Measurements from ENCODE around the gene JOSD2. TPM values are rescaled to one million over a fixed set of nuclear protein-coding genes. Genes with fewer than 3 reads are reported as not detected.

JOSD2 gene
- total and polyA plus RNA-seq, 2 donors (not counting 1 experiment from before 2014, with no cell fraction given), result 25.0 to 32.8 TPM

DNA sequence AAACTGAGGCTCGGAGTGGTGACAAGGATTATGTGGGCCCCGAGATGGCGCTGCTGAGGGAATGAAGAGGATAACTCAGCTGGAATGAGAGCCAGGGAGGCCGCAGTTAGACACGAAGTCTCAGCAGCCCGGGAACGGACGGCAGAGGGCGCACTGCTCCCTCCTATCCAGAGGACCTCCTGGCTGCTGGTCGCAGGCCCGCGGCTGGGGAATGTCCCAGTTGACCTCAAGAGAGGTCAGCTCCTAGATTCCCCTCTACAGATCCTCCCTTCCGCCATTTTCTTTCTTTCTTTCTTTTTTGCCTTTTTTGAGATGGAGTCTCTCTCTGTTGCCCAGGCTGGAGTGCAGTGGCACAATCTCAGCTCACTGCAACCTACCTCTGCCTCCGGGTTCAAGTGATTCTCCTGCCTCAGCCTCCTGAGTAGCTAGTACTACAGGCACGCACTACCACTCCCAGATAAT, 26.8 kb upstream of the JOSD2 start:
- Histone ChIP-seq H3K27me3 (replicated peaks in 1 of 4; ENCODE audit: control extremely low read depth in 1 of 4, control insufficient read depth in 3 of 4, insufficient read depth in 4 of 4, low read length in 3 of 4) (peaks cover 0 to 8% (median 0%) of the 10 kb centered on the region in 4 experiments), H3K27ac (ENCODE audit: low read length in 2 of 2) (no peak overlapping the region), H2AFZ (ENCODE audit: insufficient read depth, low read depth, low read length, poor library complexity, severe bottlenecking) (no peak overlapping the region), H3K4me1 (ENCODE audit: control insufficient read depth in 2 of 2, insufficient read depth in 2 of 2, low read length in 2 of 2) (no peaks in the 10 kb centered on the region), H3K9me3 (ENCODE audit: control extremely low read depth in 1 of 3, control insufficient read depth in 2 of 3, insufficient read depth in 1 of 3, low read length in 2 of 3) (peaks cover 0 to 8% (median 7%) of the 10 kb centered on the region in 3 donors), H3K36me3 (replicated peaks in 1 of 2; ENCODE audit: control extremely low read depth in 1 of 2, control insufficient read depth in 1 of 2, extremely low read depth in 1 of 2, insufficient read depth in 2 of 2, low read length in 1 of 2) (no peaks in the 10 kb centered on the region), H3K9ac (ENCODE audit: low read length) (no peak overlapping the region), H3K79me2 (ENCODE audit: control insufficient read depth, insufficient read depth, low read length) (no peaks in the 10 kb centered on the region), H4K20me1 (ENCODE audit: control insufficient read depth, insufficient read depth, low read length, poor library complexity, severe bottlenecking) (no peaks in the 10 kb centered on the region), H3K4me2 (replicated peaks; ENCODE audit: low read depth, low read length, poor library complexity, severe bottlenecking) (no peak overlapping the region), H3K4me3 (ENCODE audit: control extremely low read depth in 1 of 5, extremely low read depth in 1 of 5, insufficient read depth in 1 of 5, low read depth in 2 of 5, low read length in 4 of 5) (no peak overlapping the region)
- ChIA-PET CTCF (interaction anchor here (0.6 to 4.0 kb wide), 10 partner anchors 14 to 388 kb away, joined by 3 to 17 read pairs (median 6); no protein-coding TSS in a partner anchor), POLR2A (no interaction called here)
- WGBS (ENCODE audit: insufficient coverage), result under 1% methylated on average over 12 of the region's 15 CpGs
- DNase-seq (peak; percentile 66), ATAC-seq (ENCODE audit: low read depth) (peak; percentile 36)
- intact Hi-C loops (cut with micrococcal nuclease), result loop anchor here (1.0 kb wide), 1 partner anchor 246 kb away; no protein-coding TSS in a partner anchor
- TF ChIP-seq, protein P1, sequence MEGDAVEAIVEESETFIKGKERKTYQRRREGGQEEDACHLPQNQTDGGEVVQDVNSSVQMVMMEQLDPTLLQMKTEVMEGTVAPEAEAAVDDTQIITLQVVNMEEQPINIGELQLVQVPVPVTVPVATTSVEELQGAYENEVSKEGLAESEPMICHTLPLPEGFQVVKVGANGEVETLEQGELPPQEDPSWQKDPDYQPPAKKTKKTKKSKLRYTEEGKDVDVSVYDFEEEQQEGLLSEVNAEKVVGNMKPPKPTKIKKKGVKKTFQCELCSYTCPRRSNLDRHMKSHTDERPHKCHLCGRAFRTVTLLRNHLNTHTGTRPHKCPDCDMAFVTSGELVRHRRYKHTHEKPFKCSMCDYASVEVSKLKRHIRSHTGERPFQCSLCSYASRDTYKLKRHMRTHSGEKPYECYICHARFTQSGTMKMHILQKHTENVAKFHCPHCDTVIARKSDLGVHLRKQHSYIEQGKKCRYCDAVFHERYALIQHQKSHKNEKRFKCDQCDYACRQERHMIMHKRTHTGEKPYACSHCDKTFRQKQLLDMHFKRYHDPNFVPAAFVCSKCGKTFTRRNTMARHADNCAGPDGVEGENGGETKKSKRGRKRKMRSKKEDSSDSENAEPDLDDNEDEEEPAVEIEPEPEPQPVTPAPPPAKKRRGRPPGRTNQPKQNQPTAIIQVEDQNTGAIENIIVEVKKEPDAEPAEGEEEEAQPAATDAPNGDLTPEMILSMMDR (IDR thresholded peaks at IDR 0.05), result peak; percentile 74
- TF ChIP-seq EZH2 (IDR thresholded peaks at IDR 0.05; ENCODE audit: borderline replicate concordance, insufficient read depth, low read depth, low read length, poor library complexity, severe bottlenecking), result no peak
- peaks cover 13% of the 10 kb centered on the region for H3K27me3 Mint-ChIP-seq
- no peak overlapping the region for H3K4me3 Mint-ChIP-seq
- H3K9me3 Mint-ChIP-seq (ENCODE audit: insufficient read depth), result peaks cover 7% of the 10 kb centered on the region
- no peaks in the 10 kb centered on the region for H3K4me1 Mint-ChIP-seq
- no peak overlapping the region for H3K27ac Mint-ChIP-seq

DNA sequence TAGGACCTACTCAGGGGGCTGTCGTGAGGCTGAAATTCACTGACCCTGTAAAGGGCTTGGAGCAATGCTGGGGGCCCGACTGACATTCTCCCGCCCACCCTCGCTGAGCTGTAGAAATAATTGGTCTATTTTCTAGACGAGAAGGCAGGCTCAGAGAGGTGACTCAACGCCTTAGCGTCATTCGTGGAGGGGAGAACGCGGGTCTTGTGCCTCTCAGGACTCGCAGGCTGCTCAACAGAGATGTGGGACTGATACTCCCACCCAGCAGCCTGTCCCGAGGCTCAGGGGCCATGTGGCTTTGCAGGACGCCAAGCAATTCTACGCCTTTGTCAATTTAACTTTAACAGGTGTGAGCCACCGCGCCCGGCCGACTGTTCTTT, 26.3 kb upstream of the JOSD2 start:
- Histone ChIP-seq H3K36me3 (replicated peaks in 1 of 2; ENCODE audit: control extremely low read depth in 1 of 2, control insufficient read depth in 1 of 2, extremely low read depth in 1 of 2, insufficient read depth in 2 of 2, low read length in 1 of 2) (no peaks in the 10 kb centered on the region), H3K4me3 (ENCODE audit: control extremely low read depth in 1 of 5, extremely low read depth in 1 of 5, insufficient read depth in 1 of 5, low read depth in 2 of 5, low read length in 4 of 5) (no peak overlapping the region), H3K27me3 (replicated peaks in 1 of 4; ENCODE audit: control extremely low read depth in 1 of 4, control insufficient read depth in 3 of 4, insufficient read depth in 4 of 4, low read length in 3 of 4) (peaks cover 0 to 8% (median 1%) of the 10 kb centered on the region in 4 experiments), H3K9me3 (ENCODE audit: control extremely low read depth in 1 of 3, control insufficient read depth in 2 of 3, insufficient read depth in 1 of 3, low read length in 2 of 3) (peaks cover 0 to 13% (median 12%) of the 10 kb centered on the region in 3 donors), H2AFZ (ENCODE audit: insufficient read depth, low read depth, low read length, poor library complexity, severe bottlenecking) (no peak overlapping the region), H4K20me1 (ENCODE audit: control insufficient read depth, insufficient read depth, low read length, poor library complexity, severe bottlenecking) (no peaks in the 10 kb centered on the region), H3K4me1 (ENCODE audit: control insufficient read depth in 2 of 2, insufficient read depth in 2 of 2, low read length in 2 of 2) (no peaks in the 10 kb centered on the region), H3K27ac (ENCODE audit: low read length in 2 of 2) (no peak overlapping the region), H3K9ac (ENCODE audit: low read length) (no peak overlapping the region), H3K4me2 (replicated peaks; ENCODE audit: low read depth, low read length, poor library complexity, severe bottlenecking) (no peak overlapping the region), H3K79me2 (ENCODE audit: control insufficient read depth, insufficient read depth, low read length) (no peaks in the 10 kb centered on the region)
- TF ChIP-seq, protein P1 (IDR thresholded peaks at IDR 0.05), result no peak
- peaks cover 18% of the 10 kb centered on the region for H3K27me3 Mint-ChIP-seq
- no peak overlapping the region for H3K4me3 Mint-ChIP-seq
- H3K27ac Mint-ChIP-seq, result no peak overlapping the region
- intact Hi-C loops (cut with micrococcal nuclease), result loop anchor here (1.0 kb wide), 1 partner anchor 246 kb away; no protein-coding TSS in a partner anchor
- WGBS (ENCODE audit: insufficient coverage), result 75% methylated on average over 18 of the region's 18 CpGs
- H3K9me3 Mint-ChIP-seq (ENCODE audit: insufficient read depth), result peaks cover 11% of the 10 kb centered on the region
- no peak for DNase-seq
- no peaks in the 10 kb centered on the region for H3K4me1 Mint-ChIP-seq
- no peak for ATAC-seq (ENCODE audit: low read depth)
- ChIA-PET POLR2A (no interaction called here), CTCF (interaction anchor here (0.7 to 4.0 kb wide), 9 partner anchors 14 to 389 kb away, joined by 3 to 17 read pairs (median 5); no protein-coding TSS in a partner anchor)
